ENCODE measurements around the gene GTF2A1L. TPM values are rescaled to one million over a fixed set of nuclear protein-coding genes. Genes with fewer than 3 reads are reported as not detected.

Gene GTF2A1L
- total RNA-seq (0.76 TPM), polyA plus RNA-seq (ENCODE audit: insufficient read depth, low read depth, low replicate concordance) (2.7 TPM)
- long read RNA-seq, donor 1, result 0 reads
- long read RNA-seq, donor 2, result 0 reads
- long read RNA-seq, donor 3, result 0 reads
- long read RNA-seq, donor 4, result 0 reads
- long read RNA-seq, donor 5, result 0 reads
- long read RNA-seq, donor 6, result 0 reads
- long read RNA-seq, donor 7, result 0 reads
- long read RNA-seq, donor 8, result 0 reads
- long read RNA-seq, donor 9, result 0 reads
- long read RNA-seq, donor 10, result 0 reads

GRCh38 chr2:48617618-48618017 lies at the start of gene GTF2A1L:
Gene GTF2A1L, plus strand, starts transcription at chr2:48617856. Its CDS starts 19 bp downstream, at chr2:48617875.
- no peaks in the 10 kb centered on the region for H3K36me3 ChIP-seq (ENCODE audit: control insufficient read depth in 2 of 3, insufficient read depth in 3 of 3, low read length in 3 of 3)
- intact Hi-C loops (cut with DNase I), result no loop called here
- DNase-seq, result peak in 1 of 5 donors; percentile 8

GRCh38 chr2:48568547-48568946 lies 49.1 kb upstream of the GTF2A1L start:
- no peak for DNase-seq
- no peak for FAIRE-seq
- H3K27ac ChIP-seq (ENCODE audit: low read depth in 2 of 2, low read length in 2 of 2), result peak overlapping the region; percentile 8 to 62
- TF ChIP-seq CTCF (IDR thresholded peaks at IDR 0.05; ENCODE audit: borderline replicate concordance, extremely low read depth, insufficient read depth), result no peak
- intact Hi-C loops (cut with DNase I), result no loop called here
- H3K4me3 ChIP-seq (ENCODE audit: low read length in 3 of 3), result peak overlapping the region in 1 of 3 donors; percentile 17
- no peaks in the 10 kb centered on the region for H3K9me3 ChIP-seq (ENCODE audit: control insufficient read depth in 2 of 3, insufficient read depth in 1 of 3, low read length in 3 of 3)
- H3K27me3 ChIP-seq (ENCODE audit: control insufficient read depth, insufficient read depth, low read length), result no peaks in the 10 kb centered on the region
- H3K9ac ChIP-seq (ENCODE audit: low read length in 3 of 3), result no peak overlapping the region
- H3K36me3 ChIP-seq (ENCODE audit: control insufficient read depth in 2 of 3, insufficient read depth in 3 of 3, low read length in 3 of 3), result no peaks in the 10 kb centered on the region
- H3K4me1 ChIP-seq (ENCODE audit: control insufficient read depth in 2 of 3, insufficient read depth in 2 of 3, low read depth in 1 of 3, low read length in 3 of 3), result peaks cover 7 to 14% (median 9%) of the 10 kb centered on the region in 3 donors

More at GRCh38 chr2:48617618-48618017, at the start of gene GTF2A1L:
- Histone ChIP-seq H3K27me3 (ENCODE audit: control insufficient read depth, insufficient read depth, low read length) (no peaks in the 10 kb centered on the region), H3K4me3 (ENCODE audit: low read length in 3 of 3) (no peak within 1 kb of the TSS), H3K9ac (ENCODE audit: low read length in 3 of 3) (no peak within 1 kb of the TSS), H3K4me1 (ENCODE audit: control insufficient read depth in 2 of 3, insufficient read depth in 2 of 3, low read depth in 1 of 3, low read length in 3 of 3) (no peaks in the 10 kb centered on the region), H3K9me3 (ENCODE audit: control insufficient read depth in 2 of 3, insufficient read depth in 1 of 3, low read length in 3 of 3) (no peaks in the 10 kb centered on the region), H3K27ac (ENCODE audit: low read depth in 2 of 2, low read length in 2 of 2) (no peak within 1 kb of the TSS)
- TF ChIP-seq CTCF (IDR thresholded peaks at IDR 0.05; ENCODE audit: borderline replicate concordance, extremely low read depth, insufficient read depth), result no peak
- no peak for FAIRE-seq

- Histone ChIP-seq H3K36me3 (ENCODE audit: control insufficient read depth in 2 of 3, insufficient read depth in 3 of 3, low read length in 3 of 3) (no peaks in the 10 kb centered on the region), H3K27me3 (ENCODE audit: control insufficient read depth, insufficient read depth, low read length) (no peaks in the 10 kb centered on the region), H3K27ac (ENCODE audit: low read depth in 2 of 2, low read length in 2 of 2) (no peak overlapping the region), H3K4me1 (ENCODE audit: control insufficient read depth in 2 of 3, insufficient read depth in 2 of 3, low read depth in 1 of 3, low read length in 3 of 3) (peaks cover 7 to 14% (median 9%) of the 10 kb centered on the region in 3 donors), H3K9ac (ENCODE audit: low read length in 3 of 3) (no peak overlapping the region), H3K4me3 (ENCODE audit: low read length in 3 of 3) (no peak overlapping the region), H3K9me3 (ENCODE audit: control insufficient read depth in 2 of 3, insufficient read depth in 1 of 3, low read length in 3 of 3) (no peaks in the 10 kb centered on the region)
- DNase-seq, result no peak
- no peak for TF ChIP-seq CTCF (IDR thresholded peaks at IDR 0.05; ENCODE audit: borderline replicate concordance, extremely low read depth, insufficient read depth)
- no peak for FAIRE-seq
- intact Hi-C loops (cut with DNase I), result no loop called here
Measured at GRCh38 chr2:48569433-48569832, 48.2 kb upstream of the GTF2A1L start.
